Progenitor cell of endocrine pancreas (in vitro differentiated cells): ENCODE results near the gene NPL. TPM values are rescaled to one million over a fixed set of nuclear protein-coding genes. Genes with fewer than 3 reads are reported as not detected.

Source experiments
- DNase-seq: peaks from one replicate; pipeline ENCODE4 v3.0.0; 2021; ENCODE audit warnings: low spot score; ENCODE audit not compliant: unreplicated experiment
- H3K27ac Mint-ChIP-seq: 2 replicates; pipeline ENCODE4 v1.8.0; 2021; ENCODE audit warnings: mild to moderate bottlenecking, moderate library complexity, mixed read lengths
- H3K27me3 Mint-ChIP-seq: 2 replicates; pipeline ENCODE4 v1.8.0; 2021; ENCODE audit warnings: mixed read lengths
- H3K36me3 Mint-ChIP-seq: 2 replicates; pipeline ENCODE4 v1.8.0; 2022; ENCODE audit warnings: mixed read lengths; ENCODE audit not compliant: insufficient read depth
- H3K4me1 Mint-ChIP-seq: 2 replicates; pipeline ENCODE4 v1.8.0; 2021; ENCODE audit warnings: low read depth, mixed read lengths
- H3K4me3 Mint-ChIP-seq: 2 replicates; pipeline ENCODE4 v1.8.0; 2021; ENCODE audit warnings: low read depth, mild to moderate bottlenecking, moderate library complexity, mixed read lengths
- H3K9me3 Mint-ChIP-seq: 2 replicates; pipeline ENCODE4 v1.8.0; 2021; ENCODE audit warnings: low read depth, mixed read lengths
- long read RNA-seq: library from polyadenylated mRNA; unstranded; transcript quantifications from one replicate; pipeline ENCODE4 v2.0.0, GENCODE V29; 2020
- total RNA-seq: library from RNA; stranded (reverse); gene quantifications from 2 replicates; pipeline ENCODE4 v1.2.1, GENCODE V29; 2021
- TF ChIP-seq, protein P1 (sequence below): fragments of 200-600 bp; sonication (generic); IDR thresholded peaks from one replicate; pipeline ENCODE4 v1.5.0; 2021; ENCODE audit warnings: antibody characterized with exemption, mild to moderate bottlenecking; ENCODE audit not compliant: unreplicated experiment

Gene NPL, protein sequence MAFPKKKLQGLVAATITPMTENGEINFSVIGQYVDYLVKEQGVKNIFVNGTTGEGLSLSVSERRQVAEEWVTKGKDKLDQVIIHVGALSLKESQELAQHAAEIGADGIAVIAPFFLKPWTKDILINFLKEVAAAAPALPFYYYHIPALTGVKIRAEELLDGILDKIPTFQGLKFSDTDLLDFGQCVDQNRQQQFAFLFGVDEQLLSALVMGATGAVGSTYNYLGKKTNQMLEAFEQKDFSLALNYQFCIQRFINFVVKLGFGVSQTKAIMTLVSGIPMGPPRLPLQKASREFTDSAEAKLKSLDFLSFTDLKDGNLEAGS
- total RNA-seq: 1.6 and 2.0 TPM in 2 replicates
- long read RNA-seq, partial matches to known transcripts: 0 of 10 reads
- long read RNA-seq, other reads (novel, unspliced or antisense): 9 of 10 reads

DNA sequence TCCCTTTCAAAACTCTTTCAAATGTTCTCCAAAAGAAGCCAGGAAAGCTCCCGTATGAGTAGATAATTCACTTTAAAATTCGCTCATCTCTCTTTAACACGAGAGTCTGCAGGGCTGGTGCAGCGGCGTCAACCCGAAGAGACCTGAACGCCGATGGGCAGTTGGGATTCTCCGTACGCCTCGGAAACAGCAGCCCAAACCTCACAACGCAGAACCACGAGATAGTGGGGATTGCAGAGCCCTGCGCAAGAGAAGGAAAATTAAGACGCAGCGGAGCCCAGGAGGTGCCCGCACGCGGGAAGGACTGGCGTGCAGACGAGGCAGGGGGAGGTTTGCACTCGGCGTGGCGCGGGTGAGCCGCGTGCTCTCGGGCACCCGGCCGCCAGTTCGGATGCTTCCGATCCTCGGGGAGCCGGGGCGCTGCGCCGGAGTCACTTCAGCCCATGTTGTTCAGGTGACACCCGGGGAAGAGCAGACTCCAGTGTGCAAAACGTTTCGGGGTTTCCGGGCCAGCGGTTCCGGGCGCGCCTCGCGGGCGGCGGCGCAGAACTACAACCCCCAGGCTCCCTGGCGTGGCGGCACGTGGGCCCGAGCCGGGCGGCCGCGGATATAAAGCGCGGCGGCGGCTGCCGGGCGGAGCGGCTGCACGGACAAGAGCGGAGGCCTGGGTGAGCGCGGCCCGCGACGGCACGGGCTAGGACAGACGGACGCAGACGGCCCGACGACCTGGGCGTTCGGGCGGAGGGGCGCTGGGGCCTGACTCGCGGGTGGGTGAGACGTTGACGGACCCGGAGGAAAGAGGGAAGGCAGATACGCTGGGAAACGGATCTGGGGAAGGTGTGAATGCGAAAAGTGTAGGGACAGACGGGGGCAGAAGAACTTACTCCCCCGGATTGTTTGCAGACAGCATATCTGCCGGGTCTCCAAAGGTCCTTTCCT, at the start of gene NPL:
TSS of gene NPL (plus strand) at position 636 of the 939 bp plus-strand sequence. CDS start 4,599 bp downstream, outside the sequence.
- Mint-ChIP-seq H3K27ac (peak within 1 kb of the TSS; percentile 81), H3K9me3 (no peaks in the 10 kb centered on the region), H3K4me3 (peak within 1 kb of the TSS; percentile 85), H3K27me3 (peaks cover 40% of the 10 kb centered on the region), H3K4me1 (peaks cover 2% of the 10 kb centered on the region), H3K36me3 (no peaks in the 10 kb centered on the region)
- DNase-seq: peak; percentile 59
- TF ChIP-seq, protein P1, sequence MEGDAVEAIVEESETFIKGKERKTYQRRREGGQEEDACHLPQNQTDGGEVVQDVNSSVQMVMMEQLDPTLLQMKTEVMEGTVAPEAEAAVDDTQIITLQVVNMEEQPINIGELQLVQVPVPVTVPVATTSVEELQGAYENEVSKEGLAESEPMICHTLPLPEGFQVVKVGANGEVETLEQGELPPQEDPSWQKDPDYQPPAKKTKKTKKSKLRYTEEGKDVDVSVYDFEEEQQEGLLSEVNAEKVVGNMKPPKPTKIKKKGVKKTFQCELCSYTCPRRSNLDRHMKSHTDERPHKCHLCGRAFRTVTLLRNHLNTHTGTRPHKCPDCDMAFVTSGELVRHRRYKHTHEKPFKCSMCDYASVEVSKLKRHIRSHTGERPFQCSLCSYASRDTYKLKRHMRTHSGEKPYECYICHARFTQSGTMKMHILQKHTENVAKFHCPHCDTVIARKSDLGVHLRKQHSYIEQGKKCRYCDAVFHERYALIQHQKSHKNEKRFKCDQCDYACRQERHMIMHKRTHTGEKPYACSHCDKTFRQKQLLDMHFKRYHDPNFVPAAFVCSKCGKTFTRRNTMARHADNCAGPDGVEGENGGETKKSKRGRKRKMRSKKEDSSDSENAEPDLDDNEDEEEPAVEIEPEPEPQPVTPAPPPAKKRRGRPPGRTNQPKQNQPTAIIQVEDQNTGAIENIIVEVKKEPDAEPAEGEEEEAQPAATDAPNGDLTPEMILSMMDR: no peak

DNA sequence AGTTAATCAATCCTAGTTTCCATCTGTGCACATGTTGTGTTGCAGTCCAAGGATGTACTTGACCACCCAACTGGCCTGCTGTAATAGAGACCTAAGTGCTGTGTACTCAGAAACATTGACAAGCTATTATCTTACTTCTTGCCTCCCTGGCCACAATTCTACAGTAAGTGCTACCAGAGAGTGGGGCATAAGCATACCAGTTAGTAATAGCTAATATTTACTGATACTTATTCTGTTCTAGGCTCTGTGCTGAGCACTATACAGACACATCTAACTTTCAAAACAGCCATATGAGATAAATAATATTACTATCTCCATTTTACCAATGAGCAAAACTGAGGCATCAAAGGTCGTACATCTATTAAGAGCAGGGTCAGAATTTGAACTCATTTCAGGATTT, 49.5 kb upstream of the NPL start:
- Mint-ChIP-seq H3K4me1 (peaks cover 8% of the 10 kb centered on the region), H3K27ac (no peak overlapping the region), H3K9me3 (no peaks in the 10 kb centered on the region), H3K27me3 (no peaks in the 10 kb centered on the region), H3K36me3 (peaks cover 1% of the 10 kb centered on the region), H3K4me3 (no peak overlapping the region)
- DNase-seq: no peak
- TF ChIP-seq, protein P1: no peak

DNA sequence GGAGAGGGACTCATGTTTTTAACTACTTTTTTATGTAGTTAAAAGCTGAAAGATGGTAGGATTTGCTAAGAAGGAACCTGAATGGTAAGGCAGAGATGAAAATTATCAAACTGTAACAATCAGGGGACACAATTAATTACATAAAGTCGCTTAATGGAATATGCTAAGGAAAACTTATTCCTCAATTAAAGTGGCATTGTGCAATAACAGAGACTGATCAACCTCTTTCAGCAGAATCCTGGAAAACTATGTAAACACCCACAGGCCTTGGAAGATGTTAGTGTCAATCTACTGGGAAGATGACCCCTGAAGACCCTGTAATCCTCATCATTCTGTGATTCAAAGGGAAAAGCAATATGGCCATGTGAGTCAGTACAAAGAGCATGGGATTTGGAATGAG, 46.8 kb upstream of the NPL start:
- no peak for DNase-seq
- H3K9me3 Mint-ChIP-seq: no peaks in the 10 kb centered on the region
- H3K4me3 Mint-ChIP-seq: no peak overlapping the region
- peaks cover 1% of the 10 kb centered on the region for H3K36me3 Mint-ChIP-seq
- no peak overlapping the region for H3K27ac Mint-ChIP-seq
- peaks cover 8% of the 10 kb centered on the region for H3K4me1 Mint-ChIP-seq
- H3K27me3 Mint-ChIP-seq: no peaks in the 10 kb centered on the region
- TF ChIP-seq, protein P1: no peak

DNA sequence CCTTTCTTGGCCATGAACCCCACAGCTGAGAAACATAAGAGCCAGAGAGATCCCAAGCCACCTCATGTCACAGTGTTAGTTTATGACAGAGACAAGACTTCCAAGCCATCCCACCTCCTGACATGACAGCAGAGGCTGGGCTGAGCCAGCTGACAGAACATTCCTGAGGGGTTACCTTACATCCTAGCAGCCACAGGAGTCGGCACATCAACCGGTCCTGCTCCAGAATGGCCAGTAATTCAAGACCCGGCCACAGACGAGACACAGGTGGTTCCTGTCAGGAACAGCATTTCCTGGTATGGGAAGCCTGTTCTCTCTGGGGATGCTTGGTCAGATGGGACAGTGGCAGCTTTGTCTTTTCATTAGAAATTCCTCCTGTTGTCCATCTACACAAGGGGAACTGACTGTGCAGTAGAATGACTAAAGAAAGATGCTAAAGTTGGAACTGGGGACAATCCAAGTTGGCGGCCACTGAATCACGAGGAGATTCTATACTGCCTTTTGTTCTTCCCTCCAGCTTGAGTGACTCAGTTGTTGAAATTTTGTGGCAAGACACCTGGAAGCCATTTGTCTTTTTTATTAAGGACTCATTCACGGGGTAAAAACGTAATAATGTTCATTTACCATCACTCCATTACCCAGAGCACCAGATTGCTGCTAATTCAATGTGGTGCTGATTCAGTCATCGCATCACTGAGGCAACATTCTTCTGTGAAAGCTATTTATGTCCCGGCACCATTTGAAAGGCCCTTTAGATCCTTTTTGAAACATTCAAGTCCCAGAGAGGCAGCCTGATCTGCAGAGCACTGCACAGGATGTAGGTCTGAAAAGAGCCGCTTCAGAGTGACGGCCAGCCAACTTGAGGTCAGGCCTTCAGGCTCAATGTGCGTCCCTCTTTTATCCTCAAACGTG, 37.2 kb upstream of the NPL start:
- TF ChIP-seq, protein P1: no peak
- H3K27me3 Mint-ChIP-seq: no peaks in the 10 kb centered on the region
- H3K9me3 Mint-ChIP-seq: peaks cover 4% of the 10 kb centered on the region
- DNase-seq: no peak
- H3K4me3 Mint-ChIP-seq: no peak overlapping the region
- H3K4me1 Mint-ChIP-seq: peaks cover 14% of the 10 kb centered on the region
- H3K36me3 Mint-ChIP-seq: no peaks in the 10 kb centered on the region
- no peak overlapping the region for H3K27ac Mint-ChIP-seq
